ENCODE measurements around the gene LRMDA. TPM values are rescaled to one million over a fixed set of nuclear protein-coding genes. Genes with fewer than 3 reads are reported as not detected.

The LRMDA gene
- total RNA-seq, 4 donors from 2014 or later, result 0.76 to 6.4 (median 1.3) TPM

- DNase-seq (ENCODE audit: low spot score in 2 of 2), result no peak
- no peak overlapping the region for H3K4me3 ChIP-seq (ENCODE audit: low read depth, poor library complexity, severe bottlenecking)
- intact Hi-C loops (cut with DNase I; ENCODE audit: low total_unique reads), result no loop called here
- WGBS, 2 donors, result 68 to 72% methylated on average over 3 of the region's 3 CpGs
- TF ChIP-seq POLR2A (IDR thresholded peaks at IDR 0.05) (no peak), CTCF (IDR thresholded peaks at IDR 0.05) (no peak)
Measured at GRCh38 chr10:75492173-75492925, 60.9 kb downstream of the LRMDA start.

GRCh38 chr10:75493464-75493863 is 62.0 kb downstream of the LRMDA start:
- WGBS, 2 donors, result 78 to 84% methylated on average over 3 of the region's 3 CpGs
- DNase-seq (ENCODE audit: low spot score in 2 of 2), result no peak
- H3K4me3 ChIP-seq (ENCODE audit: low read depth, poor library complexity, severe bottlenecking), result no peak overlapping the region
- TF ChIP-seq CTCF (IDR thresholded peaks at IDR 0.05) (no peak), POLR2A (IDR thresholded peaks at IDR 0.05) (no peak)
- intact Hi-C loops (cut with DNase I; ENCODE audit: low total_unique reads), result no loop called here

- TF ChIP-seq POLR2A (IDR thresholded peaks at IDR 0.05) (no peak), CTCF (IDR thresholded peaks at IDR 0.05) (no peak)
- intact Hi-C loops (cut with DNase I; ENCODE audit: low total_unique reads), result no loop called here
- no peak for DNase-seq (ENCODE audit: low spot score in 2 of 2)
- WGBS, 2 donors, result 50 to 58% methylated on average over 4 of the region's 4 CpGs
- no peak overlapping the region for H3K4me3 ChIP-seq (ENCODE audit: low read depth, poor library complexity, severe bottlenecking)
Measured at GRCh38 chr10:75495434-75496190, 64.2 kb downstream of the LRMDA start.

- 87 to 88% methylated on average over 1 of the region's 1 CpG for WGBS, 2 donors
- intact Hi-C loops (cut with DNase I; ENCODE audit: low total_unique reads), result no loop called here
- no peak for TF ChIP-seq POLR2A (IDR thresholded peaks at IDR 0.05)
- TF ChIP-seq CTCF (IDR thresholded peaks at IDR 0.05), result no peak
- no peak for DNase-seq (ENCODE audit: low spot score in 2 of 2)
- no peak overlapping the region for H3K4me3 ChIP-seq (ENCODE audit: low read depth, poor library complexity, severe bottlenecking)
Measured at GRCh38 chr10:75496191-75496567, 64.8 kb downstream of the LRMDA start.

GRCh38 chr10:75497997-75498883 is 66.8 kb downstream of the LRMDA start:
- no peak for TF ChIP-seq CTCF (IDR thresholded peaks at IDR 0.05)
- no peak for TF ChIP-seq POLR2A (IDR thresholded peaks at IDR 0.05)
- WGBS, 2 donors, result 44 to 62% methylated on average over 15 of the region's 15 CpGs
- intact Hi-C loops (cut with DNase I; ENCODE audit: low total_unique reads), result no loop called here
- no peak for DNase-seq (ENCODE audit: low spot score in 2 of 2)
- H3K4me3 ChIP-seq (ENCODE audit: low read depth, poor library complexity, severe bottlenecking), result no peak overlapping the region
